ENCODE measurements around the gene ZBTB7C. TPM values are rescaled to one million over a fixed set of nuclear protein-coding genes. Genes with fewer than 3 reads are reported as not detected.

Gene ZBTB7C
- total RNA-seq, 1 experiment from 2014 or later: 0.33 TPM

- Histone ChIP-seq H3K18ac (ENCODE audit: insufficient read length, low read depth, low read length) (no peak overlapping the region), H4K5ac (ENCODE audit: insufficient read length, low read depth, low read length) (no peak overlapping the region), H2BK5ac (ENCODE audit: insufficient read length, low read length) (no peak overlapping the region), H4K91ac (ENCODE audit: insufficient read length, low read depth, low read length) (no peak overlapping the region), H3K23ac (ENCODE audit: insufficient read length, low read depth, low read length) (no peak overlapping the region), H3K4me1 (ENCODE audit: insufficient read depth, low read length) (no peaks in the 10 kb centered on the region; the same call in 1 of the 2 replicates), H3K27ac (ENCODE audit: insufficient read length, low read depth, low read length) (no peak overlapping the region), H3K4ac (ENCODE audit: low read depth, low read length) (no peak overlapping the region), H2AFZ (ENCODE audit: low read length) (no peak overlapping the region), H3K23me2 (ENCODE audit: insufficient read length, low read depth, low read length, poor library complexity, severe bottlenecking) (no peaks in the 10 kb centered on the region), H2AK5ac (ENCODE audit: insufficient read length, low read length) (no peak overlapping the region), H3T11ph (ENCODE audit: low read length) (no peak overlapping the region), H3K4me2 (ENCODE audit: insufficient read depth, insufficient read length, low read length) (no peak overlapping the region), H2BK12ac (ENCODE audit: insufficient read length, low read depth, low read length) (no peak overlapping the region), H4K8ac (replicated peaks; ENCODE audit: insufficient read length, low read depth, low read length) (no peak overlapping the region), H3K9ac (ENCODE audit: extremely low read depth, insufficient read length, low read length) (no peak overlapping the region), H2BK15ac (ENCODE audit: low read depth, low read length) (no peak overlapping the region), H3K27me3 (ENCODE audit: insufficient read depth, low read length) (no peaks in the 10 kb centered on the region), H3K9me3 (ENCODE audit: control insufficient read depth, low read depth, low read length) (no peaks in the 10 kb centered on the region), H4K20me1 (ENCODE audit: control insufficient read depth, insufficient read depth, insufficient read length) (no peaks in the 10 kb centered on the region), H3K79me1 (ENCODE audit: insufficient read depth, low read depth, low read length, poor library complexity, severe bottlenecking) (no peaks in the 10 kb centered on the region), H3K79me2 (ENCODE audit: insufficient read depth, low read length) (no peaks in the 10 kb centered on the region), H2BK120ac (ENCODE audit: low read depth, low read length, poor library complexity, severe bottlenecking) (no peak overlapping the region), H2BK20ac (ENCODE audit: low read depth, low read length, poor library complexity, severe bottlenecking) (no peak overlapping the region), H3K56ac (ENCODE audit: insufficient read length, low read depth, low read length) (no peak overlapping the region), H3K14ac (ENCODE audit: insufficient read depth, low read length) (peak overlapping the region; percentile 23; the same call in 1 of the 2 replicates)
- TF ChIP-seq CTCF (conservative IDR thresholded peaks at IDR 0.05): no peak
- H3K36me3 Mint-ChIP-seq (ENCODE audit: insufficient read depth in 1 of 3, low read depth in 3 of 3): no peaks in the 10 kb centered on the region
- no peak overlapping the region for H3K4me3 Mint-ChIP-seq
- no peak for DNase-seq
- no peaks in the 10 kb centered on the region; a peak in 1 of 5 replicates for H3K9me3 Mint-ChIP-seq
- no CpG with 5 or more reads among the region's 6 CpGs for WGBS (ENCODE audit: extremely low coverage, insufficient read length, low lambda C conversion rate)
- H3K4me1 Mint-ChIP-seq: peaks cover 26 to 32% of the 10 kb centered on the region in 2 experiments
- peaks cover 12% of the 10 kb centered on the region for H3K27me3 Mint-ChIP-seq (ENCODE audit: low read depth)
- no peak overlapping the region; a peak in 1 of 7 replicates for H3K27ac Mint-ChIP-seq
Observed at GRCh38 chr18:48055351-48055750, 353.8 kb downstream of the ZBTB7C start.

Measured in H9 (cell line).